ENCODE results near the gene ACADL. TPM values are rescaled to one million over a fixed set of nuclear protein-coding genes. Genes with fewer than 3 reads are reported as not detected.

ACADL gene
- total and polyA plus RNA-seq, 2 experiments from 2014 or later: 0.37 TPM; not detected in 1

DNA sequence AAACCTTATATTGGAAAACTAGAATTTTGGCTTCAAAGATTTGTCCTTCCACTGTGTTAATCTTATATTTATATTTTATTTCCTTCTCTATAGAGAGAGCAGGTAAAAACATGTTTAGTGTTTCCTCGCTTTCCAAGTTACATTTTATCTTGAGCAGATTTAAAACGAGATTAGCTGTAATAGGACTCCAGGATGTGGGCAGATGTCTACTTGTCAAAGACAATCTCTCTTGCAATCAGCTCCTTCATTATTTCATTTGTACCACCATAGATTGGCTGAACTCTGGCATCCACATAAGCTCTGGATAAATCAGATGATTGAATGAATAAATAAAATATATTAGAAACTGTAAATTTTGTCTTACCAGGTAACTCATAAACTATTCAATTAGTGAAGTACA lies 36.5 kb downstream of the ACADL start (continued):
- TF ChIP-seq, protein P1, sequence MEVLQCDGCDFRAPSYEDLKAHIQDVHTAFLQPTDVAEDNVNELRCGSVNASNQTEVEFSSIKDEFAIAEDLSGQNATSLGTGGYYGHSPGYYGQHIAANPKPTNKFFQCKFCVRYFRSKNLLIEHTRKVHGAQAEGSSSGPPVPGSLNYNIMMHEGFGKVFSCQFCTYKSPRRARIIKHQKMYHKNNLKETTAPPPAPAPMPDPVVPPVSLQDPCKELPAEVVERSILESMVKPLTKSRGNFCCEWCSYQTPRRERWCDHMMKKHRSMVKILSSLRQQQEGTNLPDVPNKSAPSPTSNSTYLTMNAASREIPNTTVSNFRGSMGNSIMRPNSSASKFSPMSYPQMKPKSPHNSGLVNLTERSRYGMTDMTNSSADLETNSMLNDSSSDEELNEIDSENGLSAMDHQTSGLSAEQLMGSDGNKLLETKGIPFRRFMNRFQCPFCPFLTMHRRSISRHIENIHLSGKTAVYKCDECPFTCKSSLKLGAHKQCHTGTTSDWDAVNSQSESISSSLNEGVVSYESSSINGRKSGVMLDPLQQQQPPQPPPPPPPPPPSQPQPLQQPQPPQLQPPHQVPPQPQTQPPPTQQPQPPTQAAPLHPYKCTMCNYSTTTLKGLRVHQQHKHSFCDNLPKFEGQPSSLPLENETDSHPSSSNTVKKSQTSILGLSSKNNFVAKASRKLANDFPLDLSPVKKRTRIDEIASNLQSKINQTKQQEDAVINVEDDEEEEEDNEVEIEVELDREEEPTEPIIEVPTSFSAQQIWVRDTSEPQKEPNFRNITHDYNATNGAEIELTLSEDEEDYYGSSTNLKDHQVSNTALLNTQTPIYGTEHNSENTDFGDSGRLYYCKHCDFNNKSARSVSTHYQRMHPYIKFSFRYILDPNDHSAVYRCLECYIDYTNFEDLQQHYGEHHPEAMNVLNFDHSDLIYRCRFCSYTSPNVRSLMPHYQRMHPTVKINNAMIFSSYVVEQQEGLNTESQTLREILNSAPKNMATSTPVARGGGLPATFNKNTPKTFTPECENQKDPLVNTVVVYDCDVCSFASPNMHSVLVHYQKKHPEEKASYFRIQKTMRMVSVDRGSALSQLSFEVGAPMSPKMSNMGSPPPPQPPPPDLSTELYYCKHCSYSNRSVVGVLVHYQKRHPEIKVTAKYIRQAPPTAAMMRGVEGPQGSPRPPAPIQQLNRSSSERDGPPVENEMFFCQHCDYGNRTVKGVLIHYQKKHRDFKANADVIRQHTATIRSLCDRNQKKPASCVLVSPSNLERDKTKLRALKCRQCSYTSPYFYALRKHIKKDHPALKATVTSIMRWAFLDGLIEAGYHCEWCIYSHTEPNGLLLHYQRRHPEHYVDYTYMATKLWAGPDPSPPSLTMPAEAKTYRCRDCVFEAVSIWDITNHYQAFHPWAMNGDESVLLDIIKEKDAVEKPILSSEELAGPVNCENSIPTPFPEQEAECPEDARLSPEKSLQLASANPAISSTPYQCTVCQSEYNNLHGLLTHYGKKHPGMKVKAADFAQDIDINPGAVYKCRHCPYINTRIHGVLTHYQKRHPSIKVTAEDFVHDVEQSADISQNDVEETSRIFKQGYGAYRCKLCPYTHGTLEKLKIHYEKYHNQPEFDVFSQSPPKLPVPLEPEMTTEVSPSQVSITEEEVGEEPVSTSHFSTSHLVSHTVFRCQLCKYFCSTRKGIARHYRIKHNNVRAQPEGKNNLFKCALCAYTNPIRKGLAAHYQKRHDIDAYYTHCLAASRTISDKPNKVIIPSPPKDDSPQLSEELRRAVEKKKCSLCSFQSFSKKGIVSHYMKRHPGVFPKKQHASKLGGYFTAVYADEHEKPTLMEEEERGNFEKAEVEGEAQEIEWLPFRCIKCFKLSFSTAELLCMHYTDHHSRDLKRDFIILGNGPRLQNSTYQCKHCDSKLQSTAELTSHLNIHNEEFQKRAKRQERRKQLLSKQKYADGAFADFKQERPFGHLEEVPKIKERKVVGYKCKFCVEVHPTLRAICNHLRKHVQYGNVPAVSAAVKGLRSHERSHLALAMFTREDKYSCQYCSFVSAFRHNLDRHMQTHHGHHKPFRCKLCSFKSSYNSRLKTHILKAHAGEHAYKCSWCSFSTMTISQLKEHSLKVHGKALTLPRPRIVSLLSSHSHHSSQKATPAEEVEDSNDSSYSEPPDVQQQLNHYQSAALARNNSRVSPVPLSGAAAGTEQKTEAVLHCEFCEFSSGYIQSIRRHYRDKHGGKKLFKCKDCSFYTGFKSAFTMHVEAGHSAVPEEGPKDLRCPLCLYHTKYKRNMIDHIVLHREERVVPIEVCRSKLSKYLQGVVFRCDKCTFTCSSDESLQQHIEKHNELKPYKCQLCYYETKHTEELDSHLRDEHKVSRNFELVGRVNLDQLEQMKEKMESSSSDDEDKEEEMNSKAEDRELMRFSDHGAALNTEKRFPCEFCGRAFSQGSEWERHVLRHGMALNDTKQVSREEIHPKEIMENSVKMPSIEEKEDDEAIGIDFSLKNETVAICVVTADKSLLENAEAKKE (CRISPR knock-in tag; IDR thresholded peaks at IDR 0.05): no peak
- TF ChIP-seq POLR2AphosphoS5 (IDR thresholded peaks at IDR 0.05; ENCODE audit: low read depth): no peak
- TF ChIP-seq, protein P2, sequence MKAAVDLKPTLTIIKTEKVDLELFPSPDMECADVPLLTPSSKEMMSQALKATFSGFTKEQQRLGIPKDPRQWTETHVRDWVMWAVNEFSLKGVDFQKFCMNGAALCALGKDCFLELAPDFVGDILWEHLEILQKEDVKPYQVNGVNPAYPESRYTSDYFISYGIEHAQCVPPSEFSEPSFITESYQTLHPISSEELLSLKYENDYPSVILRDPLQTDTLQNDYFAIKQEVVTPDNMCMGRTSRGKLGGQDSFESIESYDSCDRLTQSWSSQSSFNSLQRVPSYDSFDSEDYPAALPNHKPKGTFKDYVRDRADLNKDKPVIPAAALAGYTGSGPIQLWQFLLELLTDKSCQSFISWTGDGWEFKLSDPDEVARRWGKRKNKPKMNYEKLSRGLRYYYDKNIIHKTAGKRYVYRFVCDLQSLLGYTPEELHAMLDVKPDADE (IDR thresholded peaks at IDR 0.05): no peak
- TF ChIP-seq STAT1 (IDR thresholded peaks at IDR 0.05; ENCODE audit: unreplicated experiment): no peak
- no peak for TF ChIP-seq JUNB (IDR thresholded peaks at IDR 0.05; ENCODE audit: unreplicated experiment)

DNA sequence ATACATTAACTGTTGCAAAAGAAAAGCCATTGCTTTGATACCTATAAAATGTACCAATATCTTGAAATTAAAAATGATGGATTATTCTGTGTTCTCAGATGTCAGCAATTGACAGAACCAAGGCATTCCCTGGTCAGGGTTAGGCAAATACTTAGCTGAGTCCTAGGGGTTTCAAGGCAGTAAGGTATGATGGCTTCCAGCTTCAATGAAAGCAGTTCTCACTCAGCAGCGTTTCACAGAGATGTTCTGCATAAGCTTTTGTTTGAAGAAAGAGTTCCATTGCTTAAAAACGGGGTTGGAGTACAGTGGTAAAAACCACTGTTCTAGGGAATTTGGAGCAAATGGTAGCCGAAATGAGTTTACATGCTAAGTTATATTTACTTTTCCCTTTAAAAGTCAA lies 37.1 kb downstream of the ACADL start:
- no peak overlapping the region for H2AFZ ChIP-seq
- H3K36me3 Mint-ChIP-seq (ENCODE audit: low read depth): peaks cover 28% of the 10 kb centered on the region
- no peaks in the 10 kb centered on the region for H3K4me1 ChIP-seq (ENCODE audit: insufficient read depth)
- no peak overlapping the region for H3K27ac Mint-ChIP-seq
- no peaks in the 10 kb centered on the region for H4K20me1 ChIP-seq (replicated peaks; ENCODE audit: insufficient read depth)
- H3K4me2 ChIP-seq: no peak overlapping the region
- no peak overlapping the region for H3K27ac ChIP-seq (ENCODE audit: low read depth)
- H3K36me3 ChIP-seq (ENCODE audit: insufficient read depth): peaks cover 2% of the 10 kb centered on the region; the same call in 1 of the 2 replicates
- H3K79me2 ChIP-seq (replicated peaks; ENCODE audit: insufficient read depth): no peaks in the 10 kb centered on the region
- H3K9me3 Mint-ChIP-seq: peaks cover 33% of the 10 kb centered on the region
- H3K9me2 ChIP-seq (ENCODE audit: insufficient read depth): no peaks in the 10 kb centered on the region
- H3F3A ChIP-seq (replicated peaks; ENCODE audit: low read depth): no peaks in the 10 kb centered on the region
- no peaks in the 10 kb centered on the region for H3K4me1 Mint-ChIP-seq
- H3K27me3 ChIP-seq (ENCODE audit: insufficient read depth): no peaks in the 10 kb centered on the region
- ATAC-seq (peak; percentile 48), DNase-seq (ENCODE audit: low spot score) (peak; percentile 18)
- H3K4me3 Mint-ChIP-seq: no peak overlapping the region
- H3K27me3 Mint-ChIP-seq (ENCODE audit: insufficient read depth, low read depth, poor library complexity): peaks cover 4% of the 10 kb centered on the region
- H3K4me3 ChIP-seq: no peak overlapping the region
- TF ChIP-seq, protein P1 (CRISPR knock-in tag; IDR thresholded peaks at IDR 0.05): no peak
- TF ChIP-seq ZNF331 (CRISPR knock-in tag; IDR thresholded peaks at IDR 0.05; ENCODE audit: low read depth) (no peak), CREB1 (CRISPR knock-in tag; IDR thresholded peaks at IDR 0.05; ENCODE audit: low read depth) (no peak), EZH2phosphoT487 (IDR thresholded peaks at IDR 0.05; ENCODE audit: unreplicated experiment) (no peak), NANOG (IDR thresholded peaks at IDR 0.05; ENCODE audit: borderline replicate concordance) (no peak), JUNB (IDR thresholded peaks at IDR 0.05; ENCODE audit: unreplicated experiment) (no peak), STAT1 (IDR thresholded peaks at IDR 0.05; ENCODE audit: unreplicated experiment) (no peak), ZNF114 (CRISPR knock-in tag; IDR thresholded peaks at IDR 0.05) (no peak)
